Fibroblast of skin of right quadriceps (primary cell): ENCODE results near the gene OSBPL7.
A peak's percentile ranks its signal among the peaks of the same experiment; 100 is the strongest.
"Not testable (repeated sequence)": the region's sequence is repeated elsewhere in the genome, so short reads cannot be mapped to it uniquely, and the experiment has no call there.

ENCODE experiments used
- DNase-seq: peaks from one replicate; pipeline ENCODE4 v3.0.0-alpha.2; 2013

Gene OSBPL7

GRCh38 chr17:47803751-47804150 lies 17.8 kb downstream of the OSBPL7 start:
- DNase-seq = no peak

GRCh38 chr17:47803201-47803600 lies 18.4 kb downstream of the OSBPL7 start:
- DNase-seq = no peak

GRCh38 chr17:47802341-47803022 lies 19.1 kb downstream of the OSBPL7 start:
- peak; percentile 24 for DNase-seq

- DNase-seq = no peak
Measured at GRCh38 chr17:47801906-47802305, 19.7 kb downstream of the OSBPL7 start.

GRCh38 chr17:47801176-47801765 lies 20.3 kb downstream of the OSBPL7 start:
- no peak for DNase-seq

GRCh38 chr17:47800686-47801085 lies 20.9 kb downstream of the OSBPL7 start:
- no peak for DNase-seq

- no peak for DNase-seq
Measured at GRCh38 chr17:47797797-47798196, 23.8 kb downstream of the OSBPL7 start.

GRCh38 chr17:47792979-47793378 lies 28.6 kb downstream of the OSBPL7 start:
- DNase-seq = no peak

GRCh38 chr17:47792457-47792856 lies 29.1 kb downstream of the OSBPL7 start:
- DNase-seq = no peak

- no peak for DNase-seq
Measured at GRCh38 chr17:47791025-47791424, 30.6 kb downstream of the OSBPL7 start.

GRCh38 chr17:47789611-47790561 lies 31.7 kb downstream of the OSBPL7 start:
- DNase-seq = peak; percentile 20

GRCh38 chr17:47785538-47786123 lies 36.0 kb downstream of the OSBPL7 start:
- DNase-seq = peak; percentile 31

GRCh38 chr17:47781397-47781796 lies 40.2 kb downstream of the OSBPL7 start:
- DNase-seq = no peak

- DNase-seq = no peak
Measured at GRCh38 chr17:47778184-47778635, 43.4 kb downstream of the OSBPL7 start.

- peak; percentile 28 for DNase-seq
Measured at GRCh38 chr17:47776330-47777197, 45.0 kb downstream of the OSBPL7 start.

GRCh38 chr17:47774987-47775580 lies 46.5 kb downstream of the OSBPL7 start:
- DNase-seq = no peak

GRCh38 chr17:47774331-47774730 lies 47.3 kb downstream of the OSBPL7 start:
- DNase-seq = no peak

- not testable (repeated sequence) for DNase-seq
Measured at GRCh38 chr17:47773649-47774048, 47.9 kb downstream of the OSBPL7 start.

GRCh38 chr17:47763913-47764582 lies 57.5 kb downstream of the OSBPL7 start:
- DNase-seq = no peak

- no peak for DNase-seq
Measured at GRCh38 chr17:47762728-47763127, 58.9 kb downstream of the OSBPL7 start.
